HepG2 (cell line): Measurements from ENCODE around the gene RASGRP2. TPM values are rescaled to one million over a fixed set of nuclear protein-coding genes. Genes with fewer than 3 reads are reported as not detected.

Experiments
- ARID4A ChIP-seq: sonication (generic); formaldehyde crosslinking; IDR thresholded peaks from 2 replicates; pipeline ENCODE4 v1.5.0; 2020; ENCODE audit warnings: mild to moderate bottlenecking, missing genetic modification reagents, borderline replicate concordance
- ASH2L ChIP-seq: fragments of 300-600, 200-600 bp; sonication (generic); IDR thresholded peaks from 2 replicates; pipeline ENCODE4 v1.7.0; 2017; ENCODE audit warnings: low read depth, mild to moderate bottlenecking, moderate library complexity, mixed read lengths, low read length; ENCODE audit not compliant: insufficient read length
- CAMTA2 ChIP-seq: sonication (generic); formaldehyde crosslinking; IDR thresholded peaks from 2 replicates; pipeline ENCODE4 v1.4.0; 2020; ENCODE audit warnings: mild to moderate bottlenecking, missing genetic modification reagents, borderline replicate concordance
- GPN1 ChIP-seq: sonication (generic); formaldehyde crosslinking; IDR thresholded peaks from 2 replicates; pipeline ENCODE4 v1.5.1; 2020; ENCODE audit warnings: missing genetic modification reagents, borderline replicate concordance
- HNRNPLL ChIP-seq: fragments of 200-400 bp; formaldehyde crosslinking; IDR thresholded peaks from 2 replicates; pipeline ENCODE4 v1.6.1; 2017; ENCODE audit warnings: mild to moderate bottlenecking, low read depth, low read length; ENCODE audit not compliant: poor library complexity, severe bottlenecking
- HOXA3 ChIP-seq: sonication (generic); formaldehyde crosslinking; IDR thresholded peaks from 2 replicates; pipeline ENCODE4 v1.5.0; 2020; ENCODE audit warnings: missing genetic modification reagents
- KDM1A ChIP-seq: IDR thresholded peaks from 2 replicates; pipeline ENCODE4 v1.6.1; 2016; ENCODE audit warnings: missing compliant biosample characterization
- KDM4B ChIP-seq: sonication (generic); formaldehyde crosslinking; IDR thresholded peaks from 2 replicates; pipeline ENCODE4 v1.4.0; 2020; ENCODE audit warnings: missing genetic modification reagents
- MAFF ChIP-seq: IDR thresholded peaks from 2 replicates; pipeline ENCODE4 v1.6.1; 2011; ENCODE audit warnings: low read depth, low read length, improper control_type of control experiment
- MIER3 ChIP-seq: IDR thresholded peaks from 2 replicates; pipeline ENCODE4 v1.6.1; 2016; ENCODE audit warnings: missing compliant biosample characterization, borderline replicate concordance
- NKX3-1 ChIP-seq: sonication (generic); formaldehyde crosslinking; IDR thresholded peaks from 2 replicates; pipeline ENCODE4 v1.5.0; 2020; ENCODE audit warnings: missing genetic modification reagents
- RORA ChIP-seq: sonication (generic); formaldehyde crosslinking; IDR thresholded peaks from 2 replicates; pipeline ENCODE4 v1.5.0; 2020; ENCODE audit warnings: mild to moderate bottlenecking, missing genetic modification reagents, moderate library complexity
- SNAPC5 ChIP-seq: sonication (generic); formaldehyde crosslinking; IDR thresholded peaks from 2 replicates; pipeline ENCODE4 v1.8.1; 2023; ENCODE audit warnings: mild to moderate bottlenecking, missing genetic modification reagents, borderline replicate concordance
- SOX13 ChIP-seq, 3 experiments: fragments of 450-650 bp in 1 of 3; sonication (generic) in 1 of 3; formaldehyde crosslinking in 1 of 3; IDR thresholded peaks in 2 of 3; conservative IDR thresholded peaks in 1 of 3; 2 replicates each; pipeline versions ENCODE4 v1.5.0 to v1.6.1; 2016 to 2020; ENCODE audit warnings: antibody characterized with exemption in 1 of 3, mild to moderate bottlenecking in 1 of 3, missing compliant biosample characterization in 1 of 3, missing genetic modification reagents in 1 of 3, moderate library complexity in 1 of 3
- SRSF4 ChIP-seq: fragments of 200-400 bp; formaldehyde crosslinking; IDR thresholded peaks from one replicate; pipeline ENCODE4 v1.6.1; 2018; ENCODE audit warnings: mild to moderate bottlenecking, low read depth, low read length, moderate library complexity; ENCODE audit not compliant: poor library complexity, severe bottlenecking
- TCF7L2 ChIP-seq: IDR thresholded peaks from 2 replicates; pipeline ENCODE4 v1.6.1; 2011; ENCODE audit warnings: mild to moderate bottlenecking, low read depth, low read length, moderate library complexity
- TP53 ChIP-seq: sonication (generic); formaldehyde crosslinking; conservative IDR thresholded peaks from 2 replicates; pipeline ENCODE4 v1.4.0; 2020; ENCODE audit warnings: missing genetic modification reagents
- ZFP1 ChIP-seq: IDR thresholded peaks from 2 replicates; pipeline ENCODE4 v1.6.1; 2016
- ZFP62 ChIP-seq: sonication (generic); formaldehyde crosslinking; IDR thresholded peaks from 2 replicates; pipeline ENCODE4 v1.4.0; 2020; ENCODE audit warnings: missing genetic modification reagents
- ZNF460 ChIP-seq: sonication (generic); formaldehyde crosslinking; IDR thresholded peaks from 2 replicates; pipeline ENCODE4 v1.5.1; 2020; ENCODE audit warnings: missing genetic modification reagents, mild to moderate bottlenecking, borderline replicate concordance
- ZNF687 ChIP-seq: sonication (generic); formaldehyde crosslinking; IDR thresholded peaks from 2 replicates; pipeline ENCODE4 v1.5.1; 2020; ENCODE audit warnings: mild to moderate bottlenecking, missing genetic modification reagents, moderate library complexity
- polyA plus RNA-seq, 8 experiments: library from polyadenylated mRNA; depleted of rRNA in 3 of 8; stranded (reverse) in 7 of 8; unstranded in 1 of 8; fragments of >200 nt; fragmentation: Illumina TruSeq in 4 of 8; extraction: Trizol in 4 of 8; gene quantifications; 2 replicates each; pipeline versions ENCODE4 v1.2.1 to v1.2.3, GENCODE V29; 2011 to 2016; ENCODE audit warnings: low read depth in 4 of 8, missing spikeins in 1 of 8, mixed read lengths in 1 of 8; ENCODE audit not compliant: insufficient read depth in 1 of 8
- total RNA-seq, 5 experiments: library from RNA; depleted of rRNA; stranded (reverse); fragments of >200 nt; fragmentation: Illumina TruSeq; extraction: Trizol; gene quantifications; 2 replicates each; pipeline ENCODE4 v1.2.3, GENCODE V29; 2016; ENCODE audit warnings: low read depth in 1 of 5

The RASGRP2 gene
- total and polyA plus RNA-seq, 2 of the 13 experiments (the other 11 are each of a cell fraction or from before 2014, with no cell fraction given) = 0.61 TPM; not detected in 1

GRCh38 chr11:64777449-64778222 is 33.7 kb upstream of the RASGRP2 start (continued):
- TF ChIP-seq ARID4A (CRISPR knock-in tag) = 0 out of 2 replicates have a peak, but pooled peaks have one; percentile 34
- TF ChIP-seq TP53 (CRISPR knock-in tag) = no peak
- TF ChIP-seq GPN1 = no peak
- TF ChIP-seq ZNF460 (CRISPR knock-in tag) = no peak
- TF ChIP-seq KDM4B (CRISPR knock-in tag) = no peak
- TF ChIP-seq ZFP62 (CRISPR knock-in tag) = no peak
- TF ChIP-seq RORA (CRISPR knock-in tag) = no peak
- TF ChIP-seq MAFF = no peak
- no peak for TF ChIP-seq HOXA3 (CRISPR knock-in tag)
- no peak for TF ChIP-seq MIER3
- TF ChIP-seq SRSF4 = no peak
- TF ChIP-seq HNRNPLL = peak; percentile 48
- 0 out of 2 replicates have a peak, but pooled peaks have one; percentile 64 for TF ChIP-seq CAMTA2 (CRISPR knock-in tag)
- no peak for TF ChIP-seq TCF7L2
- TF ChIP-seq SOX13 (IDR thresholded peaks at IDR 0.05) = no peak
- no peak for TF ChIP-seq SOX13 (CRISPR knock-in tag; conservative IDR thresholded peaks at IDR 0.05 in 1 of 2, IDR thresholded peaks at IDR 0.05 in 1 of 2)
- TF ChIP-seq ASH2L = no peak
- TF ChIP-seq NKX3-1 (CRISPR knock-in tag) = no peak
- no peak for TF ChIP-seq ZFP1 (CRISPR knock-in tag)
- TF ChIP-seq SNAPC5 = no peak
- TF ChIP-seq ZNF687 = peak; percentile 39
- TF ChIP-seq KDM1A = no peak
